DND-41 (cell line): ENCODE measurements around the gene MAST4.

ENCODE experiments used
- CTCF ChIP-seq: IDR thresholded peaks from 2 replicates; pipeline ENCODE4 v1.5.1; 2012; ENCODE audit warnings: borderline replicate concordance, low read length, moderate library complexity, mild to moderate bottlenecking; ENCODE audit not compliant: poor library complexity, severe bottlenecking; ENCODE audit errors: extremely low read depth
- EZH2 ChIP-seq: IDR thresholded peaks from 3 replicates; pipeline ENCODE4 v1.6.1; 2012; ENCODE audit warnings: borderline replicate concordance, low read depth, mild to moderate bottlenecking, moderate library complexity, low read length, inconsistent platforms; ENCODE audit not compliant: severe bottlenecking

GRCh38 chr5:67115246-67115645, 519.1 kb downstream of the MAST4 start:
- no peak for TF ChIP-seq CTCF
- no peak for TF ChIP-seq EZH2
